ENCODE measurements around the gene COBL.
"Not testable (repeated sequence)": the region's sequence is repeated elsewhere in the genome, so short reads cannot be mapped to it uniquely, and the experiment has no call there.

COBL gene

GRCh38 chr7:51210766-51211165, 105.8 kb downstream of the COBL start:
- H3K4ac ChIP-seq (ENCODE audit: low read length), result no peak overlapping the region
- no peak overlapping the region for H2BK120ac ChIP-seq (ENCODE audit: low read depth, low read length)
- H3K4me3 ChIP-seq (ENCODE audit: low read length in 2 of 2), result no peak overlapping the region
- H3K9me3 ChIP-seq (replicated peaks in 1 of 2; ENCODE audit: control insufficient read depth in 2 of 2, insufficient read depth in 1 of 2, low read depth in 1 of 2, low read length in 2 of 2), result no peaks in the 10 kb centered on the region
- H3K36me3 ChIP-seq (replicated peaks in 1 of 2; ENCODE audit: control insufficient read depth in 2 of 2, insufficient read depth in 2 of 2, low read length in 2 of 2), result no peaks in the 10 kb centered on the region
- no CpG with 5 or more reads among the region's 3 CpGs for WGBS, 2 donors (ENCODE audit: extremely low coverage in 2 of 2, insufficient read length in 2 of 2, insufficient replicate concordance in 1 of 2)
- no peak overlapping the region for H3K23ac ChIP-seq (ENCODE audit: low read depth, low read length, poor library complexity)
- H3K27ac ChIP-seq (replicated peaks; ENCODE audit: low read length), result no peak overlapping the region
- no peak overlapping the region for H3K14ac ChIP-seq (ENCODE audit: low read length)
- H3K4me1 ChIP-seq (ENCODE audit: control insufficient read depth in 2 of 2, insufficient read depth in 1 of 2, low read depth in 1 of 2, low read length in 2 of 2), result peaks cover 0 to 1% of the 10 kb centered on the region in 2 donors
- H2AK5ac ChIP-seq (ENCODE audit: low read depth, low read length), result no peak overlapping the region
- no peak for DNase-seq (ENCODE audit: low spot score)
- no peak overlapping the region for H3K4me2 ChIP-seq (ENCODE audit: insufficient read depth, low read length, poor library complexity, severe bottlenecking)
- H3K27me3 ChIP-seq (ENCODE audit: control insufficient read depth in 3 of 3, insufficient read depth in 3 of 3, low read depth in 1 of 3, low read length in 3 of 3), result no peaks in the 10 kb centered on the region
- no peak overlapping the region for H4K8ac ChIP-seq (ENCODE audit: low read depth, low read length)
- H4K91ac ChIP-seq (ENCODE audit: low read depth, low read length, poor library complexity), result no peak overlapping the region
- H3K9ac ChIP-seq (ENCODE audit: low read depth, low read length, poor library complexity), result no peak overlapping the region
- no peak overlapping the region for H2BK15ac ChIP-seq (ENCODE audit: low read length)
- H3K79me1 ChIP-seq (ENCODE audit: low read depth, low read length), result no peaks in the 10 kb centered on the region
- no peak overlapping the region for H2BK5ac ChIP-seq (ENCODE audit: low read length)
- H2BK12ac ChIP-seq (ENCODE audit: low read length), result no peak overlapping the region
- no peak overlapping the region for H3K18ac ChIP-seq (ENCODE audit: low read length)
- H2AFZ ChIP-seq (ENCODE audit: low read length), result no peak overlapping the region

GRCh38 chr7:51209426-51209825, 107.2 kb downstream of the COBL start:
- Histone ChIP-seq H3K9ac (ENCODE audit: low read depth, low read length, poor library complexity) (no peak overlapping the region), H2BK120ac (ENCODE audit: low read depth, low read length) (no peak overlapping the region), H3K14ac (ENCODE audit: low read length) (no peak overlapping the region), H3K36me3 (replicated peaks in 1 of 2; ENCODE audit: control insufficient read depth in 2 of 2, insufficient read depth in 2 of 2, low read length in 2 of 2) (no peaks in the 10 kb centered on the region), H2BK15ac (ENCODE audit: low read length) (no peak overlapping the region), H4K8ac (ENCODE audit: low read depth, low read length) (no peak overlapping the region), H3K27ac (replicated peaks; ENCODE audit: low read length) (no peak overlapping the region), H3K4me2 (ENCODE audit: insufficient read depth, low read length, poor library complexity, severe bottlenecking) (no peak overlapping the region), H2BK5ac (ENCODE audit: low read length) (no peak overlapping the region), H3K27me3 (ENCODE audit: control insufficient read depth in 3 of 3, insufficient read depth in 3 of 3, low read depth in 1 of 3, low read length in 3 of 3) (no peaks in the 10 kb centered on the region), H2AK5ac (ENCODE audit: low read depth, low read length) (no peak overlapping the region), H3K4me1 (ENCODE audit: control insufficient read depth in 2 of 2, insufficient read depth in 1 of 2, low read depth in 1 of 2, low read length in 2 of 2) (peaks cover 0 to 1% of the 10 kb centered on the region in 2 donors), H2BK12ac (ENCODE audit: low read length) (no peak overlapping the region), H3K9me3 (replicated peaks in 1 of 2; ENCODE audit: control insufficient read depth in 2 of 2, insufficient read depth in 1 of 2, low read depth in 1 of 2, low read length in 2 of 2) (no peaks in the 10 kb centered on the region), H3K18ac (ENCODE audit: low read length) (peak overlapping the region; percentile 35), H3K4me3 (ENCODE audit: low read length in 2 of 2) (no peak overlapping the region), H2AFZ (ENCODE audit: low read length) (no peak overlapping the region), H3K23ac (ENCODE audit: low read depth, low read length, poor library complexity) (no peak overlapping the region), H3K4ac (ENCODE audit: low read length) (no peak overlapping the region), H3K79me1 (ENCODE audit: low read depth, low read length) (no peaks in the 10 kb centered on the region), H4K91ac (ENCODE audit: low read depth, low read length, poor library complexity) (no peak overlapping the region)
- WGBS, 2 donors (ENCODE audit: extremely low coverage in 2 of 2, insufficient read length in 2 of 2, insufficient replicate concordance in 1 of 2), result no CpG with 5 or more reads among the region's 6 CpGs
- no peak for DNase-seq (ENCODE audit: low spot score)

- not testable (repeated sequence) for H3K27ac ChIP-seq (replicated peaks; ENCODE audit: low read length); H4K8ac ChIP-seq (ENCODE audit: low read depth, low read length); H3K36me3 ChIP-seq (replicated peaks in 1 of 2; ENCODE audit: control insufficient read depth in 2 of 2, insufficient read depth in 2 of 2, low read length in 2 of 2); H3K9me3 ChIP-seq (replicated peaks in 1 of 2; ENCODE audit: control insufficient read depth in 2 of 2, insufficient read depth in 1 of 2, low read depth in 1 of 2, low read length in 2 of 2); H3K18ac ChIP-seq (ENCODE audit: low read length); H3K14ac ChIP-seq (ENCODE audit: low read length); H3K23ac ChIP-seq (ENCODE audit: low read depth, low read length, poor library complexity); H3K4me3 ChIP-seq (ENCODE audit: low read length in 2 of 2); H3K4me2 ChIP-seq (ENCODE audit: insufficient read depth, low read length, poor library complexity, severe bottlenecking); H3K79me1 ChIP-seq (ENCODE audit: low read depth, low read length); H4K91ac ChIP-seq (ENCODE audit: low read depth, low read length, poor library complexity); H2AK5ac ChIP-seq (ENCODE audit: low read depth, low read length); H2AFZ ChIP-seq (ENCODE audit: low read length); H2BK15ac ChIP-seq (ENCODE audit: low read length); H2BK5ac ChIP-seq (ENCODE audit: low read length); H3K9ac ChIP-seq (ENCODE audit: low read depth, low read length, poor library complexity); H3K4ac ChIP-seq (ENCODE audit: low read length); H3K27me3 ChIP-seq (ENCODE audit: control insufficient read depth in 3 of 3, insufficient read depth in 3 of 3, low read depth in 1 of 3, low read length in 3 of 3); H3K4me1 ChIP-seq (ENCODE audit: control insufficient read depth in 2 of 2, insufficient read depth in 1 of 2, low read depth in 1 of 2, low read length in 2 of 2); H2BK12ac ChIP-seq (ENCODE audit: low read length); DNase-seq (ENCODE audit: low spot score); H2BK120ac ChIP-seq (ENCODE audit: low read depth, low read length)
- no CpG with 5 or more reads among the region's 30 CpGs for whole genome bisulfite sequencing, 2 donors (ENCODE audit: extremely low coverage in 2 of 2, insufficient read length in 2 of 2, insufficient replicate concordance in 1 of 2)
Measured at GRCh38 chr7:51208125-51208524, 108.5 kb downstream of the COBL start.

- no peak overlapping the region for H3K14ac ChIP-seq (ENCODE audit: low read length)
- H3K4me2 ChIP-seq (ENCODE audit: insufficient read depth, low read length, poor library complexity, severe bottlenecking), result no peak overlapping the region
- no CpG with 5 or more reads among the region's 1 CpG for WGBS, 2 donors (ENCODE audit: extremely low coverage in 2 of 2, insufficient read length in 2 of 2, insufficient replicate concordance in 1 of 2)
- H3K18ac ChIP-seq (ENCODE audit: low read length), result no peak overlapping the region
- DNase-seq (ENCODE audit: low spot score), result no peak
- H2BK15ac ChIP-seq (ENCODE audit: low read length), result no peak overlapping the region
- H3K4ac ChIP-seq (ENCODE audit: low read length), result no peak overlapping the region
- H2BK5ac ChIP-seq (ENCODE audit: low read length), result no peak overlapping the region
- H3K79me1 ChIP-seq (ENCODE audit: low read depth, low read length), result no peaks in the 10 kb centered on the region
- no peak overlapping the region for H2BK120ac ChIP-seq (ENCODE audit: low read depth, low read length)
- H3K27ac ChIP-seq (replicated peaks; ENCODE audit: low read length), result no peak overlapping the region
- no peak overlapping the region for H3K9ac ChIP-seq (ENCODE audit: low read depth, low read length, poor library complexity)
- no peaks in the 10 kb centered on the region for H3K36me3 ChIP-seq (replicated peaks in 1 of 2; ENCODE audit: control insufficient read depth in 2 of 2, insufficient read depth in 2 of 2, low read length in 2 of 2)
- H2AK5ac ChIP-seq (ENCODE audit: low read depth, low read length), result no peak overlapping the region
- H3K4me3 ChIP-seq (ENCODE audit: low read length in 2 of 2), result no peak overlapping the region
- no peak overlapping the region for H2AFZ ChIP-seq (ENCODE audit: low read length)
- peaks cover 0 to 6% of the 10 kb centered on the region in 2 donors for H3K9me3 ChIP-seq (replicated peaks in 1 of 2; ENCODE audit: control insufficient read depth in 2 of 2, insufficient read depth in 1 of 2, low read depth in 1 of 2, low read length in 2 of 2)
- no peak overlapping the region for H4K91ac ChIP-seq (ENCODE audit: low read depth, low read length, poor library complexity)
- H3K23ac ChIP-seq (ENCODE audit: low read depth, low read length, poor library complexity), result no peak overlapping the region
- H3K27me3 ChIP-seq (ENCODE audit: control insufficient read depth in 3 of 3, insufficient read depth in 3 of 3, low read depth in 1 of 3, low read length in 3 of 3), result no peaks in the 10 kb centered on the region
- no peaks in the 10 kb centered on the region for H3K4me1 ChIP-seq (ENCODE audit: control insufficient read depth in 2 of 2, insufficient read depth in 1 of 2, low read depth in 1 of 2, low read length in 2 of 2)
- no peak overlapping the region for H2BK12ac ChIP-seq (ENCODE audit: low read length)
- H4K8ac ChIP-seq (ENCODE audit: low read depth, low read length), result no peak overlapping the region
Measured at GRCh38 chr7:51198654-51199053, 118.0 kb downstream of the COBL start.
